Measurements from ENCODE around the gene PXDC1.
"Not testable (repeated sequence)": the region's sequence is repeated elsewhere in the genome, so short reads cannot be mapped to it uniquely, and the experiment has no call there.

Gene PXDC1

DNA sequence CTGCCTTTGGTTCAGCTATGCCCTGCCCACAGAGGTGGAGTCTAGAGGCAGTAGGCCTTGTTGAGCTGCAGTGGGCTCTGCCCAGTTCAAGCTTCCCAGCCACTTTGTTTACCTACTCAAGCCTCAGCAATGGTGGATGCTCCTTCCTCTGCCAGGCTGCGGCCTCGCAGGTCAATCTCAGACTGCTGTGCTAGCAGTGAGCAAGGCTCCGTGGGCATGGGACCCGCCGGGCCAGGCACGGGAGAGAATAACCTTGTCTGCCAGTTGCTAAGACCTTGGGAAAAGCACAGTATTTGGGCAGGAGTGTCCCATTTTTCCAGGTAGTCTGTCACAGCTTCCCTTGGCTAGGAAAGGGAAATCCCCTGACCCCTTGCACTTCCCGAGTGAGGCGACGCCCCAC, 73.8 kb downstream of the PXDC1 start:
- not testable (repeated sequence) for H3K27ac ChIP-seq (ENCODE audit: low read depth, low read length); H3K27me3 ChIP-seq (ENCODE audit: control insufficient read depth in 5 of 5, insufficient read depth in 4 of 5, low read length in 5 of 5); H3K9me3 ChIP-seq (ENCODE audit: control insufficient read depth in 5 of 5, low read length in 5 of 5)

GRCh38 chr6:3677351-3677750, 74.2 kb downstream of the PXDC1 start:
- H3K27ac ChIP-seq (ENCODE audit: low read depth, low read length); H3K36me3 ChIP-seq (ENCODE audit: control insufficient read depth in 5 of 5, insufficient read depth in 5 of 5, low read length in 5 of 5); H3K9me3 ChIP-seq (ENCODE audit: control insufficient read depth in 5 of 5, low read length in 5 of 5); H3K9ac ChIP-seq (ENCODE audit: low read length in 5 of 5); H3K27me3 ChIP-seq (ENCODE audit: control insufficient read depth in 5 of 5, insufficient read depth in 4 of 5, low read length in 5 of 5); H3K4me3 ChIP-seq (ENCODE audit: low read depth in 1 of 5, low read length in 5 of 5); H3K4me1 ChIP-seq (ENCODE audit: control insufficient read depth in 5 of 5, insufficient read depth in 5 of 5, low read length in 5 of 5): not testable (repeated sequence)

More for the DNA sequence above, 73.8 kb downstream of the PXDC1 start:
- H3K9ac ChIP-seq (ENCODE audit: low read length in 5 of 5); H3K4me1 ChIP-seq (ENCODE audit: control insufficient read depth in 5 of 5, insufficient read depth in 5 of 5, low read length in 5 of 5); H3K36me3 ChIP-seq (ENCODE audit: control insufficient read depth in 5 of 5, insufficient read depth in 5 of 5, low read length in 5 of 5); H3K4me3 ChIP-seq (ENCODE audit: low read depth in 1 of 5, low read length in 5 of 5): not testable (repeated sequence)
